ENCODE results near the gene FANCC. TPM values are rescaled to one million over a fixed set of nuclear protein-coding genes. Genes with fewer than 3 reads are reported as not detected.

FANCC gene
- total and polyA plus RNA-seq, 2 of the 8 experiments (the other 6 are each of a cell fraction or from before 2014, with no cell fraction given), result 7.8 to 15.2 TPM

GRCh38 chr9:95317119-95317892, at the start of gene FANCC (continued):
- TF ChIP-seq RXRA (IDR thresholded peaks at IDR 0.05; ENCODE audit: insufficient read depth, low read depth, low read length), result no peak
- peak; percentile 93; the same call in 1 of the 2 replicates for TF ChIP-seq EGR1 (IDR thresholded peaks at IDR 0.05; ENCODE audit: borderline replicate concordance, low read depth, low read length)
- TF ChIP-seq JUND (IDR thresholded peaks at IDR 0.05; ENCODE audit: low read length), result 0 out of 2 replicates have a peak, but pooled peaks have one; percentile 13
- 0 out of 4 replicates have a peak, but pooled peaks of 1 of the 2 experiments have one; percentile 3 for TF ChIP-seq SIN3A (conservative IDR thresholded peaks at IDR 0.05 in 1 of 2, IDR thresholded peaks at IDR 0.05 in 1 of 2; ENCODE audit: low read depth in 1 of 2, low read length in 2 of 2)
- TF ChIP-seq RBBP5 (IDR thresholded peaks at IDR 0.05; ENCODE audit: borderline replicate concordance, low read depth, low read length), result 0 out of 2 replicates have a peak, but pooled peaks have one; percentile 21
- TF ChIP-seq USF2 (IDR thresholded peaks at IDR 0.05; ENCODE audit: low read length), result no peak
- 0 out of 2 replicates have a peak, but pooled peaks have one; percentile 54 for TF ChIP-seq BACH1 (IDR thresholded peaks at IDR 0.05; ENCODE audit: low read length)
- peak; percentile 91 for TF ChIP-seq ASH2L (IDR thresholded peaks at IDR 0.05; ENCODE audit: low read length)
- TF ChIP-seq TBP (IDR thresholded peaks at IDR 0.05; ENCODE audit: low read depth, low read length), result peak; percentile 73; the same call in 1 of the 2 replicates
- peak; percentile 95 for TF ChIP-seq CHD2 (IDR thresholded peaks at IDR 0.05; ENCODE audit: low read length)
- peak; percentile 92 for TF ChIP-seq POLR2AphosphoS5 (IDR thresholded peaks at IDR 0.05; ENCODE audit: low read depth, low read length)
- TF ChIP-seq MAFK (IDR thresholded peaks at IDR 0.05; ENCODE audit: low read depth, low read length), result no peak; the same call in 1 of the 2 replicates
- peak; percentile 27; the same call in 1 of the 2 replicates for TF ChIP-seq TEAD4 (IDR thresholded peaks at IDR 0.05; ENCODE audit: low read depth, low read length)
- TF ChIP-seq BRCA1 (IDR thresholded peaks at IDR 0.05; ENCODE audit: low read depth, low read length), result peak; percentile 79; the same call in 1 of the 2 replicates
- TF ChIP-seq TAF7 (optimal IDR thresholded peaks at IDR 0.05; ENCODE audit: borderline replicate concordance, low read depth, low read length), result peak; percentile 83
- peak; percentile 98 for TF ChIP-seq PHF8 (conservative IDR thresholded peaks at IDR 0.05; ENCODE audit: low read depth, low read length)
- peak; percentile 87 for TF ChIP-seq TAF1 (IDR thresholded peaks at IDR 0.05; ENCODE audit: low read depth, low read length)
- 0 out of 2 replicates have a peak, but pooled peaks have one; percentile 11 for TF ChIP-seq GTF2F1 (IDR thresholded peaks at IDR 0.05; ENCODE audit: borderline replicate concordance, low read depth, low read length)
- TF ChIP-seq CREB1 (IDR thresholded peaks at IDR 0.05), result peak; percentile 74
